Measurements from ENCODE around the gene TCOF1.

GRCh38 chr5:150329881-150330876 is 27.3 kb upstream of the TCOF1 start:
- TF ChIP-seq, protein P1, sequence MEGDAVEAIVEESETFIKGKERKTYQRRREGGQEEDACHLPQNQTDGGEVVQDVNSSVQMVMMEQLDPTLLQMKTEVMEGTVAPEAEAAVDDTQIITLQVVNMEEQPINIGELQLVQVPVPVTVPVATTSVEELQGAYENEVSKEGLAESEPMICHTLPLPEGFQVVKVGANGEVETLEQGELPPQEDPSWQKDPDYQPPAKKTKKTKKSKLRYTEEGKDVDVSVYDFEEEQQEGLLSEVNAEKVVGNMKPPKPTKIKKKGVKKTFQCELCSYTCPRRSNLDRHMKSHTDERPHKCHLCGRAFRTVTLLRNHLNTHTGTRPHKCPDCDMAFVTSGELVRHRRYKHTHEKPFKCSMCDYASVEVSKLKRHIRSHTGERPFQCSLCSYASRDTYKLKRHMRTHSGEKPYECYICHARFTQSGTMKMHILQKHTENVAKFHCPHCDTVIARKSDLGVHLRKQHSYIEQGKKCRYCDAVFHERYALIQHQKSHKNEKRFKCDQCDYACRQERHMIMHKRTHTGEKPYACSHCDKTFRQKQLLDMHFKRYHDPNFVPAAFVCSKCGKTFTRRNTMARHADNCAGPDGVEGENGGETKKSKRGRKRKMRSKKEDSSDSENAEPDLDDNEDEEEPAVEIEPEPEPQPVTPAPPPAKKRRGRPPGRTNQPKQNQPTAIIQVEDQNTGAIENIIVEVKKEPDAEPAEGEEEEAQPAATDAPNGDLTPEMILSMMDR (IDR thresholded peaks at IDR 0.05): no peak
- TF ChIP-seq POLR2A (IDR thresholded peaks at IDR 0.05): no peak
